NCI-H226 (cell line): ENCODE data around the gene YJEFN3.

Experiments used
- DNase-seq: peaks from one replicate; pipeline ENCODE4 v3.0.0-alpha.2; 2015

The YJEFN3 gene

GRCh38 chr19:19558055-19558454 is 29.3 kb downstream of the YJEFN3 start:
- no peak for DNase-seq

GRCh38 chr19:19558636-19559035 is 29.9 kb downstream of the YJEFN3 start:
- no peak for DNase-seq

- no peak for DNase-seq
Measured at GRCh38 chr19:19559931-19560330, 31.2 kb downstream of the YJEFN3 start.

GRCh38 chr19:19561946-19562664 is 33.4 kb downstream of the YJEFN3 start:
- DNase-seq, result no peak

GRCh38 chr19:19562665-19563347 is 34.1 kb downstream of the YJEFN3 start:
- DNase-seq, result no peak

GRCh38 chr19:19563348-19563848 is 34.7 kb downstream of the YJEFN3 start:
- no peak for DNase-seq

GRCh38 chr19:19566306-19566705 is 37.6 kb downstream of the YJEFN3 start:
- DNase-seq, result no peak

- no peak for DNase-seq
Measured at GRCh38 chr19:19567391-19567790, 38.7 kb downstream of the YJEFN3 start.

- no peak for DNase-seq
Measured at GRCh38 chr19:19568802-19569756, 40.4 kb downstream of the YJEFN3 start.

- no peak for DNase-seq
Measured at GRCh38 chr19:19570571-19570970, 41.9 kb downstream of the YJEFN3 start.

GRCh38 chr19:19571071-19571786 is 42.5 kb downstream of the YJEFN3 start:
- DNase-seq, result no peak

- no peak for DNase-seq
Measured at GRCh38 chr19:19575411-19575810, 46.7 kb downstream of the YJEFN3 start.

- DNase-seq, result no peak
Measured at GRCh38 chr19:19578252-19578651, 49.5 kb downstream of the YJEFN3 start.

- no peak for DNase-seq
Measured at GRCh38 chr19:19579533-19580361, 51.0 kb downstream of the YJEFN3 start.

GRCh38 chr19:19580418-19580817 is 51.7 kb downstream of the YJEFN3 start:
- no peak for DNase-seq

GRCh38 chr19:19581391-19581790 is 52.7 kb downstream of the YJEFN3 start:
- DNase-seq, result no peak

- no peak for DNase-seq
Measured at GRCh38 chr19:19582471-19582870, 53.8 kb downstream of the YJEFN3 start.

GRCh38 chr19:19584356-19584755 is 55.6 kb downstream of the YJEFN3 start:
- DNase-seq, result no peak
